HS-27A (cell line): ENCODE results near the gene MRM1.

Experiments used
- DNase-seq: peaks from one replicate; pipeline ENCODE4 v3.0.0-alpha.2; 2012; ENCODE audit warnings: low read depth, missing footprints

Gene MRM1

GRCh38 chr17:36632916-36633771, 31.8 kb downstream of the MRM1 start:
- DNase-seq: no peak

GRCh38 chr17:36640346-36640745, 39.0 kb downstream of the MRM1 start:
- DNase-seq: no peak

- no peak for DNase-seq
Observed at GRCh38 chr17:36640836-36641235, 39.5 kb downstream of the MRM1 start.

- DNase-seq: no peak
Observed at GRCh38 chr17:36641331-36641876, 40.0 kb downstream of the MRM1 start.

- DNase-seq: no peak
Observed at GRCh38 chr17:36641877-36642845, 40.8 kb downstream of the MRM1 start.

GRCh38 chr17:36643086-36643685, 41.8 kb downstream of the MRM1 start:
- no peak for DNase-seq

GRCh38 chr17:36645422-36645821, 44.0 kb downstream of the MRM1 start:
- DNase-seq: no peak

- DNase-seq: no peak
Observed at GRCh38 chr17:36647636-36648035, 46.3 kb downstream of the MRM1 start.

GRCh38 chr17:36650096-36650775, 48.9 kb downstream of the MRM1 start:
- no peak for DNase-seq

GRCh38 chr17:36653374-36653773, 52.0 kb downstream of the MRM1 start:
- no peak for DNase-seq

GRCh38 chr17:36653856-36654255, 52.5 kb downstream of the MRM1 start:
- no peak for DNase-seq

GRCh38 chr17:36655726-36656125, 54.3 kb downstream of the MRM1 start:
- DNase-seq: no peak

- DNase-seq: no peak
Observed at GRCh38 chr17:36657390-36657762, 56.0 kb downstream of the MRM1 start.

- no peak for DNase-seq
Observed at GRCh38 chr17:36657763-36658490, 56.5 kb downstream of the MRM1 start.
